HL-60 (cell line): ENCODE measurements around the gene DMAC2.

ENCODE experiments used
- GABPA ChIP-seq: IDR thresholded peaks from 2 replicates; pipeline ENCODE4 v1.6.1; 2012; ENCODE audit warnings: low read depth
- POLR2AphosphoS5 ChIP-seq: IDR thresholded peaks from 2 replicates; pipeline ENCODE4 v1.6.1; 2012; ENCODE audit warnings: low read depth
- SPI1 ChIP-seq: IDR thresholded peaks from 2 replicates; pipeline ENCODE4 v1.6.1; 2012; ENCODE audit warnings: low read depth, mild to moderate bottlenecking, borderline replicate concordance
- TF ChIP-seq, protein P1 (sequence below): IDR thresholded peaks from one replicate; pipeline ENCODE4 v1.5.1; 2011; ENCODE audit warnings: low read length, control low read depth, inconsistent platforms; ENCODE audit not compliant: insufficient read depth
- TF ChIP-seq, protein P2 (sequence below): IDR thresholded peaks from 2 replicates; pipeline ENCODE4 v1.6.1; 2012; ENCODE audit warnings: low read depth; ENCODE audit not compliant: insufficient replicate concordance

DNA sequence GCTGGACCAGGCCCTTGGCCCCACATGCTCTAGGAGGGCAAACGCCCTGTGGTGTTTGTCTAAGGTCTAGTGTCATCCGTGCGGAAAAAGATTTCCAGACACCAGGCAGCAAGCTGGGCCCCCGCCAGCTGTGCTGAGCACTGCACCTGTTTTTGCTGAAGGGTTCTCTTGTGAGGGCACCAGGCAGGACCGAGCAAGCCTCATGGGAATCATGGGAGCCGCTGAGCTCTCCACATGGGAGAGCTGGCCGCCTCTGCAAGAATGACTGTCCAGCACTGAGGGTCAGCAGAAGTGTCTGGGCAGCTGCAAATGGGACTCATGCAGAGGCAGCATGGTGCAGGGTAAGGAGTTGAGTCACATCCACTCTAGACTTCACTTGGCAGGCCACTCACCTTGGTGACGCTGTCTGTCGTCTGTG lies 24.5 kb downstream of the DMAC2 start:
- TF ChIP-seq, protein P1, sequence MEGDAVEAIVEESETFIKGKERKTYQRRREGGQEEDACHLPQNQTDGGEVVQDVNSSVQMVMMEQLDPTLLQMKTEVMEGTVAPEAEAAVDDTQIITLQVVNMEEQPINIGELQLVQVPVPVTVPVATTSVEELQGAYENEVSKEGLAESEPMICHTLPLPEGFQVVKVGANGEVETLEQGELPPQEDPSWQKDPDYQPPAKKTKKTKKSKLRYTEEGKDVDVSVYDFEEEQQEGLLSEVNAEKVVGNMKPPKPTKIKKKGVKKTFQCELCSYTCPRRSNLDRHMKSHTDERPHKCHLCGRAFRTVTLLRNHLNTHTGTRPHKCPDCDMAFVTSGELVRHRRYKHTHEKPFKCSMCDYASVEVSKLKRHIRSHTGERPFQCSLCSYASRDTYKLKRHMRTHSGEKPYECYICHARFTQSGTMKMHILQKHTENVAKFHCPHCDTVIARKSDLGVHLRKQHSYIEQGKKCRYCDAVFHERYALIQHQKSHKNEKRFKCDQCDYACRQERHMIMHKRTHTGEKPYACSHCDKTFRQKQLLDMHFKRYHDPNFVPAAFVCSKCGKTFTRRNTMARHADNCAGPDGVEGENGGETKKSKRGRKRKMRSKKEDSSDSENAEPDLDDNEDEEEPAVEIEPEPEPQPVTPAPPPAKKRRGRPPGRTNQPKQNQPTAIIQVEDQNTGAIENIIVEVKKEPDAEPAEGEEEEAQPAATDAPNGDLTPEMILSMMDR = no peak
- no peak for TF ChIP-seq POLR2AphosphoS5
- no peak for TF ChIP-seq SPI1
- TF ChIP-seq, protein P2, sequence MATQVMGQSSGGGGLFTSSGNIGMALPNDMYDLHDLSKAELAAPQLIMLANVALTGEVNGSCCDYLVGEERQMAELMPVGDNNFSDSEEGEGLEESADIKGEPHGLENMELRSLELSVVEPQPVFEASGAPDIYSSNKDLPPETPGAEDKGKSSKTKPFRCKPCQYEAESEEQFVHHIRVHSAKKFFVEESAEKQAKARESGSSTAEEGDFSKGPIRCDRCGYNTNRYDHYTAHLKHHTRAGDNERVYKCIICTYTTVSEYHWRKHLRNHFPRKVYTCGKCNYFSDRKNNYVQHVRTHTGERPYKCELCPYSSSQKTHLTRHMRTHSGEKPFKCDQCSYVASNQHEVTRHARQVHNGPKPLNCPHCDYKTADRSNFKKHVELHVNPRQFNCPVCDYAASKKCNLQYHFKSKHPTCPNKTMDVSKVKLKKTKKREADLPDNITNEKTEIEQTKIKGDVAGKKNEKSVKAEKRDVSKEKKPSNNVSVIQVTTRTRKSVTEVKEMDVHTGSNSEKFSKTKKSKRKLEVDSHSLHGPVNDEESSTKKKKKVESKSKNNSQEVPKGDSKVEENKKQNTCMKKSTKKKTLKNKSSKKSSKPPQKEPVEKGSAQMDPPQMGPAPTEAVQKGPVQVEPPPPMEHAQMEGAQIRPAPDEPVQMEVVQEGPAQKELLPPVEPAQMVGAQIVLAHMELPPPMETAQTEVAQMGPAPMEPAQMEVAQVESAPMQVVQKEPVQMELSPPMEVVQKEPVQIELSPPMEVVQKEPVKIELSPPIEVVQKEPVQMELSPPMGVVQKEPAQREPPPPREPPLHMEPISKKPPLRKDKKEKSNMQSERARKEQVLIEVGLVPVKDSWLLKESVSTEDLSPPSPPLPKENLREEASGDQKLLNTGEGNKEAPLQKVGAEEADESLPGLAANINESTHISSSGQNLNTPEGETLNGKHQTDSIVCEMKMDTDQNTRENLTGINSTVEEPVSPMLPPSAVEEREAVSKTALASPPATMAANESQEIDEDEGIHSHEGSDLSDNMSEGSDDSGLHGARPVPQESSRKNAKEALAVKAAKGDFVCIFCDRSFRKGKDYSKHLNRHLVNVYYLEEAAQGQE = no peak
- no peak for TF ChIP-seq GABPA
